Right atrium auricular region (tissue), 2 donors: ENCODE measurements around the gene PLXNA3. TPM values are rescaled to one million over a fixed set of nuclear protein-coding genes. Genes with fewer than 3 reads are reported as not detected.

Source experiments
- DNase-seq: peaks from one replicate; pipeline ENCODE4 v3.0.0-alpha.2; 2019; ENCODE audit warnings: low spot score
- H3K27ac ChIP-seq, 2 donors: fragments of 200-600 bp; sonication (generic); 1 replicate in 1 of 2; 2 replicates in 1 of 2; pipeline ENCODE4 v1.5.1; 2016 to 2019
- H3K27me3 ChIP-seq, 2 donors: fragments of 200-600 bp; sonication (generic); one replicate each; pipeline versions ENCODE4 v1.5.1 to v1.6.0; 2017 to 2019
- H3K36me3 ChIP-seq: fragments of 200-600 bp; sonication (generic); one replicate; pipeline ENCODE4 v1.5.1; 2016
- H3K4me1 ChIP-seq, 2 donors: fragments of 200-600 bp; sonication (generic); one replicate each; pipeline versions ENCODE4 v1.5.1 to v1.6.0; 2017 to 2019
- H3K4me3 ChIP-seq, 2 donors: fragments of 200-600 bp; sonication (generic); 1 replicate in 1 of 2; 2 replicates in 1 of 2; pipeline ENCODE4 v1.5.1; 2017 to 2019; ENCODE audit warnings: mild to moderate bottlenecking in 1 of 2, moderate library complexity in 1 of 2
- H3K9me3 ChIP-seq, 2 donors: fragments of 200-600 bp; sonication (generic); one replicate each; pipeline ENCODE4 v1.5.1; 2019
- CTCF ChIP-seq, 2 donors: fragments of 200-600 bp; sonication (generic); IDR thresholded peaks; one replicate each; pipeline ENCODE4 v1.5.1; 2019; ENCODE audit warnings: antibody characterized with exemption in 2 of 2
- total RNA-seq, 2 donors: library from RNA; depleted of rRNA; stranded (reverse); fragments of >200 nt; gene quantifications; one replicate each; pipeline ENCODE4 v1.1.0, GENCODE V29; 2016

Gene PLXNA3
- total RNA-seq, 2 donors from 2014 or later: 5.9 to 7.1 TPM

- DNase-seq: peak; percentile 89
- H3K36me3 ChIP-seq: no peaks in the 10 kb centered on the region
- H3K27ac ChIP-seq: peak within 1 kb of the TSS; percentile 83
- no peaks in the 10 kb centered on the region for H3K27me3 ChIP-seq
- H3K4me1 ChIP-seq: peaks cover 0 to 5% of the 10 kb centered on the region in 2 donors
- TF ChIP-seq CTCF (IDR thresholded peaks at IDR 0.05): no peak
- H3K9me3 ChIP-seq: no peaks in the 10 kb centered on the region
- H3K4me3 ChIP-seq: peak within 1 kb of the TSS; percentile 45 to 55
Observed at GRCh38 chrX:154478728-154479622, 20.9 kb downstream of the PLXNA3 start, which contains the start of gene LAGE3. LAGE3 (minus strand) TSS chrX:154479281; CDS start chrX:154478915, 366 bp downstream.

GRCh38 chrX:154481195-154481594 lies 23.1 kb downstream of the PLXNA3 start:
- Histone ChIP-seq H3K27ac (peak overlapping the region in 1 of 2 donors; percentile 40), H3K4me1 (peaks cover 0 to 24% of the 10 kb centered on the region in 2 donors), H3K36me3 (no peaks in the 10 kb centered on the region), H3K4me3 (no peak overlapping the region), H3K9me3 (no peaks in the 10 kb centered on the region), H3K27me3 (no peaks in the 10 kb centered on the region)
- no peak for TF ChIP-seq CTCF (IDR thresholded peaks at IDR 0.05)
- DNase-seq: no peak

GRCh38 chrX:154481911-154482601 lies 24.0 kb downstream of the PLXNA3 start:
- no peak for TF ChIP-seq CTCF (IDR thresholded peaks at IDR 0.05)
- H3K4me1 ChIP-seq: peaks cover 0 to 24% of the 10 kb centered on the region in 2 donors
- H3K27me3 ChIP-seq: no peaks in the 10 kb centered on the region
- no peaks in the 10 kb centered on the region for H3K9me3 ChIP-seq
- H3K27ac ChIP-seq: peak overlapping the region; percentile 40 to 86
- no peaks in the 10 kb centered on the region for H3K36me3 ChIP-seq
- no peak overlapping the region for H3K4me3 ChIP-seq
- DNase-seq: no peak

- Histone ChIP-seq H3K4me1 (peaks cover 0 to 23% of the 10 kb centered on the region in 2 donors), H3K27ac (peak overlapping the region; percentile 40 to 86), H3K27me3 (no peaks in the 10 kb centered on the region), H3K4me3 (no peak overlapping the region), H3K36me3 (no peaks in the 10 kb centered on the region), H3K9me3 (no peaks in the 10 kb centered on the region)
- no peak for DNase-seq
- no peak for TF ChIP-seq CTCF (IDR thresholded peaks at IDR 0.05)
Observed at GRCh38 chrX:154482786-154483185, 24.7 kb downstream of the PLXNA3 start.

- Histone ChIP-seq H3K27ac (peak overlapping the region in 1 of 2 donors; percentile 86), H3K4me3 (no peak overlapping the region), H3K27me3 (no peaks in the 10 kb centered on the region), H3K4me1 (peaks cover 0 to 19% of the 10 kb centered on the region in 2 donors), H3K9me3 (no peaks in the 10 kb centered on the region), H3K36me3 (no peaks in the 10 kb centered on the region)
- no peak for TF ChIP-seq CTCF (IDR thresholded peaks at IDR 0.05)
- DNase-seq: no peak
Observed at GRCh38 chrX:154483325-154483724, 25.2 kb downstream of the PLXNA3 start.
